DMS153 (cell line): ENCODE data around the gene PKD2L1.

ENCODE experiments used
- DNase-seq: peaks from one replicate; lab custom pipeline; 2025; lab: John Stamatoyannopoulos, UW

PKD2L1 gene

DNA sequence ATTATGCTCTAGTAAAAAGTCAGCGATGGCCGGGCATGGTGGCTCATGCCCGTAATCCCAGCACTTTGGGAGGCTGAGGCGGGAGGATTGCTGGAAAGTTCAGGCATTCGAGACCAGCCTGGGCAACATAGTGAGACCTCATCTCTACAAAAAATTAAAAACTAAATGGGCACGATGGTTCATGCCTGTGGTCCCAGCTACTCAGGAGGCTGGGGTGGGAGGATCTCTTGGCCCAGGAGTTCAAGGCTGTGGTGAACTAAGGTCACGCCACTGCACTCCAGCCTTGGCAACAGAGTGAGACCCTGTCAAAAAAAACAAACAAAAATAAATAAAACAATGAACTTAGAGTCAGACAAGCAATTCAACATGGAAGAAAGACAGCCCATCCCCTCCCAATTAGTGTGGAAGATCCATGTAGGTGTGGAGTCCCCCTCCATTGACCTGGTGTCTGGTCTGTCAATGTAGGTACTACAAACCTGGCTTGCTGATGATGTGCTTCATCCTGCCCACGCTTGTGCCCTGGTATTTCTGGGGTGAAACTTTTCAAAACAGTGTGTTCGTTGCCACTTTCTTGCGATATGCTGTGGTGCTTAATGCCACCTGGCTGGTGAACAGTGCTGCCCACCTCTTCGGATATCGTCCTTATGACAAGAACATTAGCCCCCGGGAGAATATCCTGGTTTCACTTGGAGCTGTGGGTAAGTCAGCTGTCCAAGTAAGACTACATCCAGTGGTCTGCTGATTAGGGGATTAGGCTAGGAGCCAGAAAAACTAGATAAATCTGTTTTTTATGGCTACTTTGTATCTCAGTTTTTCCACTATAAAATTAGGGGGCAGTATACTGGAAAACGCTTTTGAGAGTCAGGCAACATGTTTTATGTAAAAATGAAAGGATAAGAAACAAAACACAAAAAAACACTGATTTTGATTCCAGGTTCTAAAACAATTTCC, 26.3 kb upstream of the PKD2L1 start:
- no peak for DNase-seq

DNA sequence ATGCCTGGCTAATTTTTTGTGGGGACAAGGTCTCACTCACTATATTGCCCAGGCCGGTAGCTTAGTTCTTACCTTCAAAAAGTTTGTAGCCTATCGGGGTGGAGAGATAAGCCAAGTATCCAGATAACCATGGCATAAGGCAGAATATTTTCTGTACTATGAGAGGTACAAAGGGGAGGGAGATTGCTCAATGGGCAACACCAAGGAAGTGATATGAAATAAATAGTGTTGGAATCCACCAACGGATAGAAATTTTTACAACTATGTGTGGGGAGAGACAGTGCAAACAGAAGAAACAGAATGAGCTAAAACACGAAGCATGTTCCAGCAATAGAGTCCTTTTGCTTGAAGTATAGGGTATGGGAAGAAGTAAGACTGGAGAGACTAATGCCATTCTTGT, 25.1 kb upstream of the PKD2L1 start:
- DNase-seq: no peak

DNA sequence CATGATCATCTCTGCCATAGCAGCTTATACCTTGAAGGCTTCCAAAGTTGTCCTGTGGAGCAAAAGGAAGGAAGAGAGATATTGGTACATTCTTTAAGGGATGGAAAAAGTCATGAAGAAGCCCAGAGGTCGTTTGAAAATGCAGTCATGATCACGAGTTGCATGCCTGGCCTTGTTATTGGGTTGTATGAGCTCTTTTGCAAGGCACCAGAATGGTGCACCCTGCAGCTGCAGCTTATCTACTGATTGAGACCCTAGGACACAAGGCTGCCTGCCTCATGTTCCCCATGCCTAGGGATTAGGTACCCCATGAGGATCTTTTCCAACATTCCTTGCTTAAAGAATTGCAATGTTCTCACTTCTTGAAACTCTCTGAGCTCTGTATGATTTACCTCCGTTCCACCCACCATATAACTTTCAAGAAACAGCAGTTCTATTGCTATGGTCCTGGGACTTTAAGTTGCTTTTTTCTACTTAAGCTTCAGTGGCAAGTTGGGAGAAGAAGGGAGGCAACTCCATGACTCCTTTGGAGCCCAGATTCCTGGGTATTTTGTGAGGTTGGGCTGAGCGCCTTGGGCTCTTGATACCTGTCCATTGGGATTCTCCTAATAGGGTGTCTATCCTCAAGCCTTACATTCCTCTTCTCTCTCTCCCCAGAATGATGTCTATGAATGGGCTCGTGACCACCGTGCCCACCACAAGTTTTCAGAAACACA, 23.9 kb upstream of the PKD2L1 start:
- DNase-seq: no peak

DNA sequence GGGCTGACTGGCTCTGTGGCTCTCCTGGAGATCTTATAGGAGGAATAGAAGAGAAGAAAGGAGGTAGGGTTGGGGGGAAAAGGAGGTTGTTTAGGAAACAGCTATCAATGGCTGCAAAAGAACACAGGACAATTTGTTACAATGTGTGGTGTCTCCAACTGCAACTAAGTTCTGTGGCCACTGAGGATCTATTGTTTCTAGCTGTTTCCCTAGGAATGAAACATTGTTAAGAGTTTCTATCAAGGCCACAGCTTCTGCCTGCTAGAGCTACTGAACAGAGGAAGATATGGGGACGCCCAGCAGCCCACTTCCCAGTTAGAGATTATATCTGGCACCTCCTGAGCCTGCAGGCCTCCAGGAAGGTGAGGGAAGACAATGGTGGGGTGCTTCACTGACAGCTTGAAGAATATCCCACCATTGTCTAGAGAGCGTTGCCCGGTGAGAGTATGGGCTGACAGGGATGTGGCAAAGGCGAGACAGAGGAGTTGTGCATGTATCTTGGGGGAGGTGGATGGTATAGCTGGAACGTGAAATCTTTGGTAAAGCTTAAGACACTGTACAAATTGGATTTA, 21.0 kb upstream of the PKD2L1 start:
- DNase-seq: no peak

DNA sequence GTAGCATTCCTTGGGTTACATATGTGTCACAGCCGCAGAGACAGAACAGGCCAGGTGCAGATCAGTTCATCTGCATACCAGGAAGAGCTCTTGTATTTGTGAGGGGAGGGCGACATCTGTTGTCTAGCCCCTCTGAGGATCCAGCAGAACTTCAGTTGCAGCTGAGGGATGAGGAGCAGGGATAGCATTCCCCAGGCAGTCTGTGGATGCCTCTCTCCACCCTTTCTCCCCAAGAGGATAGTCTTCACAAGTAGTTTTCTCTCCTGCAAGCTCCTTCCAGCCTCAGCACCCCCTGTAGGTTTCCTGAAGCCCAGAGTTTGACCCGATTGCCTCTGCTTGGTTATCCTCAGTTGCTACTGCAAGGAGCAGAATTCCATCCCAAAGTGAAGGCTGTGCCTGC, 19.6 kb upstream of the PKD2L1 start:
- no peak for DNase-seq

DNA sequence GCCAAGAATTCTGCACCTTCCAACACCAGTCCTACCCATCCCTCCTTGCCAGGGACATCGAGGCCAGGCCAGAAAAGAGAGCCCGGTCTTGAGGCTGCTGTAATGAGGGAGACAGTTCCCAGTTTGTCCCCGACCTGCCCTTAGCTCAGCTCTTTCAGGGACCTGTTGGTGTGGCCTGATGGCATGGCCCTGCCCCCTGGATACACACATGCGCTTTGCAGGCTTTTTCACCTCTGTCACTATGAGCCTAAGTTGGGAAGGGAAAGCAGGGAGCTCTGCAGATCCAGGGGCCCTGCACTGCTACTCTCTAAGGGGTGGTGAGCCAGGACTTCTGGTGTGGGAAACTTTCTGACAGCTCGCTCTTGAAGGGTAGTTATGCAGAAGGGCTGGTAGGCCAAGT, 19.1 kb upstream of the PKD2L1 start:
- DNase-seq: no peak

DNA sequence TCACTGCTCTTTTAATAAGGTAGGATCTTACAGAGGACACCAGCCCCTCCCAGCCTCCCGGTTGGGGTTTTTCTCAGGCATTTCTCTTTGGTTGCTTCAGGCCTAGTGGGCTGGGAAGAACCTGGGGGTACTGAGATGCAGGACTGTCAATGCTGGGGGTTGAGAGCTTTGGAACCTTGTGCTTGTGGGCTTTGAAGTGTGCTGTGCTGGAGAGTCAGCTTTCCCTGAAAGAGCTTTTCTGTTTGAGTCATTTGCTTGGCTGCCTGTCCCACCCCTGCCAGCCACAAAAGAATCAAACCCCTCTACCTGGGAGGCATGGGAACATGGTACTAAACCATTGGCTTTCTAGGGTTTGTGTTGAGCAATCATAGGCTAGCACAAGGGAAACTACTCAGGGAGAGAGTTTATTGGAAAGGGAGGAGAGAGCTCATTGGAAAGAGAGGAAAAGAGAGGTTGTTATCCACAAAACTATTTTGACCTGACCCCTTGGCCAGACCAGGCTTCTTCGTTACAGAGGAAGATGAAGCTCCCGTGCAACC, 18.4 kb upstream of the PKD2L1 start:
- DNase-seq: no peak

DNA sequence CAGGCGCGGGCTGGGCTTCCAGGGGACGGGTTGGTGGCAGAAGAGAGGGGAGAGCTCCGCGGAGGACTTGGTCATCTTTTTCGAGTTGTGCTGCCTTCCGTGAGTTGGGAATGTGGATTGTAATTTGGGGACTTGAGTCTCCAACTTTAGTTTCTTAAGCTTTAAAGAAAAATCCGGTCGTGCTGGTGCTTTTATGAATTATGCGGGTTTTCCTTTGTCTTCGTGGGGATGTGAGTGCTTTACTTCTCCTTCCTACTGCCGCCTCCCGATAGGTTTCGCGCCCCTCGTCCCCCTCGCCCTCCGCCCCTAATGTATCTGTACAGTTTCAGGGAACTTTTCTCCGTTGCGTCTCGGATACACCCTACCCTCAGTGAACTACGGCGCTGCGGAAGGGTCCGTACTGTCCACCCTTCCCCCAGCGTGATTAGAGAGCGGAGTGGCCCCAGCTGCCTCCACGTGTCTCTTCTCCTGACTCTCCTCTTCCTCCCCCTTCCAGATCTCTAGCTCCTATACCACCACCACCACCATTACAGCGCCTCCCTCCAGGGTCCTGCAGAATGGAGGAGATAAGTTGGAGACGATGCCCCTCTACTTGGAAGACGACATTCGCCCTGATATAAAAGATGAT, 17.7 kb upstream of the PKD2L1 start:
- no peak for DNase-seq

DNA sequence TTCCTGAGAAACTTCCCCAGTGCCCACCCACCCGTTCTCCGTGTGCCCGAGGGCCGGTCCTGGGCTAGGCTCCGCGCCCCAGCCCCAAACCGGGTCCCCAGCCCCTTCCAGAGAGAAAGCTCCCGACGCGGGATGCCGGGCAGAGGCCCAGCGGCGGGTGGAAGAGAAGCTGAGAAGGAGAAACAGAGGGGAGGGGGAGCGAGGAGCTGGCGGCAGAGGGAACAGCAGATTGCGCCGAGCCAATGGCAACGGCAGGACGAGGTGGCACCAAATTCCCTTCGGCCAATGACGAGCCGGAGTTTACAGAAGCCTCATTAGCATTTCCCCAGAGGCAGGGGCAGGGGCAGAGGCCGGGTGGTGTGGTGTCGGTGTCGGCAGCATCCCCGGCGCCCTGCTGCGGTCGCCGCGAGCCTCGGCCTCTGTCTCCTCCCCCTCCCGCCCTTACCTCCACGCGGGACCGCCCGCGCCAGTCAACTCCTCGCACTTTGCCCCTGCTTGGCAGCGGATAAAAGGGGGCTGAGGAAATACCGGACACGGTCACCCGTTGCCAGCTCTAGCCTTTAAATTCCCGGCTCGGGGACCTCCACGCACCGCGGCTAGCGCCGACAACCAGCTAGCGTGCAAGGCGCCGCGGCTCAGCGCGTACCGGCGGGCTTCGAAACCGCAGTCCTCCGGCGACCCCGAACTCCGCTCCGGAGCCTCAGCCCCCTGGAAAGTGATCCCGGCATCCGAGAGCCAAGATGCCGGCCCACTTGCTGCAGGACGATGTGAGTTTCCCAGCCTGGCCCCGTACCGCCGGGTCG, 16.9 kb upstream of the PKD2L1 start, which contains the start of gene SCD:
TSS of gene SCD (plus strand) at position 469 of the 803 bp plus-strand sequence. CDS start at position 741, 272 bp downstream.
- DNase-seq: peak; percentile 93

DNA sequence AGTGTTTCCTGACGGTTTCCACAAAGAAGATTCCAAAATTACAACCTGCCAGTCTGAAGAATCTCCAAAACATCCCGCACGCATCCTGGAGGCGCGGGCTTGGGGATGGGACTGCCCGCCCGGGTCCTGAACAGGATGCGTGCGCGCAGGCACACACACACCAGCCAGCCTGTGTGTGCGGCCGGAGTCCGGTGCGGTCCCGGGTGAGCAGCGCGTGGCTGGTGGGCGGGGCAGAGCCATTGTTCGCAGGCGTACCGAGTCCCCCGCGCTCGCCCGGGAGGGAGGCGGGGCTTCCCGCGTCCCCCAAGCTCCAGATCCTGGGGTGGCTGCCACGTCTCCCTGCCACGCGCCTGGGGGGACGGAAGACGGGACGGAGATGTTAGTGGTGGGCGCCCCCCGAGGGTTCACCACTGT, 16.3 kb upstream of the PKD2L1 start:
- DNase-seq: peak; percentile 34

DNA sequence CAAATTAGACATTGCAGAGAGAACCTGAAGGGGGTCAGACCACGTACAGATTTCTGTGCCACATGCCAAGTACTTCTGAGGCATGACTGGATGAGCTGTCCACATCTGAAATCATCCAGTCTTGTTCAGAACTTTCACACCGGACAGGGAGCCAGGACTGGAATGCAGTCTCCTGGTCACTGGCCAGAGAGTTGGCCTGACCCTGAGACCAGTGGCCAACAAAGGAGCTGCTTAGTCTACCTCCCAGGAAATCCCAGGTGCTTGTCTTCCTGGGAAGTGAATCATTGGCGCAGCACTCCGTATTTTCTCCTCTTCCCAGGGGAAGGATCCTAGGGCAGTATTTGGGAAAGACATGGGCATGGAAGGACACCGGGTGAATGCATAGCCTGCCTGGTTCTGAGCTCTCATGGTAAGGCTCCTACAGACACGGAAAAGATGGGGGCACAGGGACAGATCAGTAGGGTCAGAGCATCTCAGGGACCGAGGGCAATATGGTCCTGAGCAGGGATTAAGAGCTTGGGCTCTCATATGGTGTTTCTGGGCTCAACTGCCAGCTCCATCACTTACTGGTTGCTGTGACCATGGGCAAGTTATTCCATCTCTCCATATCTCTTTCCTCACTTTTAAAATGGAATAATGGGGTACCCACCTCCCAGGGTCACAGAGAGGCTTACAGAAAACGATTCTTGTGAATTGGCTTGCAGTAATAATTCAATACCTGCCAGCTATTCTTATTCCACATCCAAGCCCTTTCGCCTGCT, 15.7 kb upstream of the PKD2L1 start:
- DNase-seq: no peak

DNA sequence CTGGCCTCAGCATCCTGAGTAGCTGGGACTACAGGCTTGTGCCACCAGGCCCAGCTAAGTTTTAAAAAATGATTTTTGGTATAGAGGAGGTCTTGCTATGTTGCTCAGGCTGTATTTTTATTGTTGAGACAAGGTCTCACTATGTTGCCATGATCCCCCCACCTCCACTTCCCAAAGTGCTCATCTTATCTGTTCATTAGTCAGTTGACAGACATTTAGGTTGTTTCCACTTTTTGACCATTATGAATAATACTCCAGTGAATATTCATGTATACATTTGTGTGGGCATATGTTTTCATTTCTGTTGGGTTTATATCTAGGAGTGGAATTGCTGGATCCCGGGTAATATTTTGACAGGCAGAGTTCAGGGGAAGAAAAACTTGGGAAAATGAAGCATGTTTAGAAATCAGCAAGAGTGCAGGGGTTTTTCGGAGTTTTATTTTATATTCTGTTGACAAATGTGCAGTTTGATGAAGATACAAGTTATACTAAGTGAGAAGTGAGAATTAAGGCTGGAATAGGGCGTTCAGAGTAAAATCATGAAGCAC, 14.3 kb upstream of the PKD2L1 start:
- no peak for DNase-seq

DNA sequence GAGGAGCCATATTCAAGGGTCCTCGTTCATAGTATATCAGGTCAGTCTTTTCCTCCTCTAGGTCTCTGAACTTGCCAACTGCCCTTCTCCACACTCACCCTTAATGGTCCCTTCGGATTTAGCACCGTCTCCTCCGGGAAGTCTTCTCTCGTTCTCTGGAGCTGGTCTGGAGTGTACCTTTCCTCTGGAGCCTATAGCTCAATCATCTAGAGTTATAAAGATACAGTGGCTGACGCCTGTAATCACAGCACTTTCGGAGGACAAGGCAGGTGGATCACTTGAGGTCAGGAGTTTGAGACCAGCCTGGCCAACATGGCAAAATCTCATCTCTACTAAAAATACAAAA, 12.6 kb upstream of the PKD2L1 start:
- no peak for DNase-seq

DNA sequence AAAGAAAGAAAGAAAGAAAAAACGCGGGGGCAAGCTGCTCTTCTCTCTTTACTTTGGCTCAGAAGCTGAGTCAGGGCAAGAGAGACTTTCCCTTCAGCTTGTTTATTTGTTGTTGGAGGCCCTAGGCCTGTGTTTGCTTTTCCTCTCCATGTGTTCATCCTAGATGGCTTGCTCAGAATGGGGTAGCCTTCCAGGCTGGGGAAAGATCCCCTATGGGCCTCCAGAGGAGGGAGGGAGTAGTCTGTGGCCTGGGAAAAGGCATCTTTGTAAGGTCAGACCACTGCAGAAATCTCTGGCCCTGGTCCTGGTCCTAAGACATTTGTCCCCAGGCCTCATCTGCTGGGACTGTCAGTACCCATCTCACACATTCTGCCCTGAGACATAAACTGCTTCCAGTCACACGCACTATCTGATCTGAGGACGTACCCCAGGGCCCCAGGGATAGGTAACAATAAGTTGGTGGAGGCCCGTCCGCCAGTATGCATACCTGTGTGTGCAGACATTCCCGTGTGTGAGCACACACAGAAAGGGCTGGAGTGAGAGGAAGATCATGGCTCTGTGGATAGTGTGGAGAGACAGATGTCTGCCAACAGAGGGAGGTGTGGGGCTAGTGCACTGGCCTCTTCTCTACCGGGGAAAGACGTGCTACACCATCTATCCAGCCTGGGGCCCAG, 12.1 kb upstream of the PKD2L1 start:
- DNase-seq: peak; percentile 49

DNA sequence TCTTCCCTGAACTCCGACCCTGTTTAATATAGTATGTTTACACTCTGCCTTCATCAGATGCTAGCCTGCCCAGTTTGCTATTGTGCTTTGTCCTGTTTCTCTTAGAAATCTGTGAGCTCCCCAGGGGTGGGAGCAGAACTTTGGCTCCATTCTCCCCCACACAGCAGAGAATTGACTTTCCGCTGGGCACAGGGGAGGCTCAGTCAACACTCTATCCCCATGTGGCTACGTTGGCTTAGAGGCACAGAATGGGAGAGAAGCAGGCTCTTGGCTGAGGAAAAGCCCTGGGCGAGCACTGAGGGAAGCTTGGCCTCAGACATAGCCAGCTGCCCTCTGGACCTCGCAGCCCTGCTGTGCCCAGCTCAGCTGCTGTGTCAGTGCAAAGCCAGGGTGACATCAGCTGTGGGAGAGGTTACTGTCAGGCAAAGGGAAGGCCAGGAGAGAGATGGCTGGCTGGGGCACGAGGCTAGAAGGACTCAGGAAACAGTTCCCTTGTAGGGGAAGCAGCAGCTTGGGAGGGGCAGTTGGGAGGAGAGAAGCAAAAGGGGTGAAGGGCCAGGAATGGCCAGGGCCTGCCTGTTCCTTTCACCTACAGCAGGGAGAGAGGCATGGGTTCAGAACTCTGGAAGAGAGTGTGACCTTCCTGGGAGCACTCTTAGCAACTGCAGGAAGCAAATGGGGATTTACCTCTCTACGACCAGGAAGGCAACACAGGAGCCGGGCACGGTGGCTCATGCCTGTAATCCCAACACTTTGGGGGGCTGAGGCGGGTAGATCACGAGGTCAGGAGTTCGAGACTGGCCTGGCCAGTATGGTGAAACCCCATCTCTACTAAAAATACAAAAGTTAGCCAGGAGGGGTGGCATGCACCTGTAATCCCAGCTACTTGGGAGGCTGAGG, 11.2 kb upstream of the PKD2L1 start:
- DNase-seq: no peak

DNA sequence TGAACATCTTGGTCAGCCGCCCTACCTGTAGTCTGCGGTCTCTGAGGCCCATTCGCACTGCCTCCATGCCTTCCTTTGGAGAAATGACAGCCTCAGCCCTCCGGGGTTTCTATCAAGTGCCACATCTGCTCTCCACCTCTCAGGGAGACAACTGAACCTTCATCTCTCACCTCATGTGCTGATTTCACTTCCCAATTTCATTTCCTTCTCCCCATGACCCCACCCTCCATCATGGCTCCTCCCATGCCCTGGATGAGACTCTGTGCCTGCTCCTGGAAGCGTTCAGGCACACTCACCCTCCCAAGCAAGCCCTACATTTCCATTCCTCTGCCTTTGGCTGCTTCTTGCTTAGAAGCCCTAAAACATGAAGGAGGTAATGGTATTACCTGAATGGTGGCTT, 9.2 kb upstream of the PKD2L1 start:
- no peak for DNase-seq

DNA sequence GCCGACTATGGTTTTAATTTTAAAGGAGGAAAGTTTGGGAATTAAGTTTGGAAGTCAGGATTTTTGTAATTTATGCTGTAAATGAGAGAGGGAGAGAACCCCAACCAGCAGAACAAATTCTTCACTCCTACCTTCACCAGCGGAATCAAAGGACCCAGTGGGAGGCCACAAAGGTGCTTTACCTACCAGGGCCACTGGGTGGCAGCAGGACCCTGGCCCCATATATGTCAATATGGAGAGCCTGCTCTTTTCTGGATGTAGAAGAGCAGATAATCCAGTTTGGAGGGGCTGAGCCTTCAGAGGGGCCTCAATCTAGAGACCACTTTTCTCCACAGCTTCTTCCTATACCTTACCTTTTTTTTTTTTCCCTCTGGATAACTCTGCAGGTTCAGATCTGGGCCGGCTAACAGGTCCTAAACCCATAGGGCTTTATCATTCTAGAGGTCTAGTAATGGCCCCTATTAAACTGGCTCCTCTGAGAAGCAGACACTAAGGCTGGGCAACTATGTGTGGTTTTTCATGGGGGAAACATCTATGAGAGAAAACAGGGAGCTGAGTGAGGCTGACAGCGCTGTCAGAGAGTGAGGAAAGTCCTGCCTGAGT, 8.5 kb upstream of the PKD2L1 start:
- DNase-seq: peak; percentile 32

DNA sequence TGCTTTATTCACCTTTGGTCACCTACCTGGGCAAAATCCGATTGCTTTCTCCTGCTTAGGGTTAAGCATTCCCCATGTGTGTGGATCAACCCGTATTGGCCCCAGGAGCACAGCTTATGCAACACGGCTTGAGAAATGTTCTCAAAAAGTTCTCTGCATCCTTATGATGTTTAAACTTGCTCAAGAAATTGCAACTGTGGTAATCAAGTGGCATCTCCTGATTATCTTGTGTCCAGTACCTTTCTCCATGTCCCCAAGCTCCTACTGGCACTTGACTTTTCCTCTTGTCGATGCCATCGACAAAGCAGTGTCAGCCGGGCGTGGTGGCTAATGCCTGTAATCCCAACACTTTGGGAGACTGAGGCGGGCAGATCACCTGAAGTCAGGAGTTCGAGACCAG, 4.7 kb upstream of the PKD2L1 start:
- DNase-seq: no peak
